B cell (primary cell): ENCODE measurements around the gene GABRR2.

ENCODE experiments used
- CTCF ChIP-seq: fragments of 200-600 bp; IDR thresholded peaks from one replicate; pipeline ENCODE4 v1.8.0; 2022; ENCODE audit warnings: antibody characterized with exemption, mild to moderate bottlenecking
- EZH2 ChIP-seq: IDR thresholded peaks from 2 replicates; pipeline ENCODE4 v1.6.1; 2012; ENCODE audit warnings: borderline replicate concordance, low read depth, mild to moderate bottlenecking, moderate library complexity, low read length; ENCODE audit not compliant: insufficient read depth, poor library complexity, severe bottlenecking

- TF ChIP-seq CTCF (no peak), EZH2 (no peak)
These were observed 45.1 kb downstream of the GABRR2 start for GRCh38 chr6:89269981-89270380.
